HEK293T (cell line): ENCODE results near the gene MAGEB4.

Experiments
- BHLHE40 ChIP-seq: fragments of 450-650 bp; IDR thresholded peaks from 2 replicates; pipeline ENCODE4 v1.6.1; 2016; ENCODE audit warnings: mild to moderate bottlenecking, moderate library complexity, borderline replicate concordance
- FOXK2 ChIP-seq: fragments of 450-650 bp; IDR thresholded peaks from 2 replicates; pipeline ENCODE4 v1.6.1; 2016; ENCODE audit warnings: mild to moderate bottlenecking
- NFRKB ChIP-seq: fragments of 450-650 bp; IDR thresholded peaks from 2 replicates; pipeline ENCODE4 v1.6.1; 2016; ENCODE audit warnings: mild to moderate bottlenecking, moderate library complexity
- SP1 ChIP-seq: fragments of 450-650 bp; IDR thresholded peaks from 2 replicates; pipeline ENCODE4 v1.6.1; 2017
- TARDBP ChIP-seq: fragments of 450-650 bp; IDR thresholded peaks from 2 replicates; pipeline ENCODE4 v1.6.1; 2016

GRCh38 chrX:30219372-30219771 is 22.4 kb upstream of the MAGEB4 start:
- TF ChIP-seq FOXK2 (no peak), SP1 (no peak), NFRKB (no peak), TARDBP (no peak), BHLHE40 (no peak)
